ENCODE results near the gene KCNMA1.

DNA sequence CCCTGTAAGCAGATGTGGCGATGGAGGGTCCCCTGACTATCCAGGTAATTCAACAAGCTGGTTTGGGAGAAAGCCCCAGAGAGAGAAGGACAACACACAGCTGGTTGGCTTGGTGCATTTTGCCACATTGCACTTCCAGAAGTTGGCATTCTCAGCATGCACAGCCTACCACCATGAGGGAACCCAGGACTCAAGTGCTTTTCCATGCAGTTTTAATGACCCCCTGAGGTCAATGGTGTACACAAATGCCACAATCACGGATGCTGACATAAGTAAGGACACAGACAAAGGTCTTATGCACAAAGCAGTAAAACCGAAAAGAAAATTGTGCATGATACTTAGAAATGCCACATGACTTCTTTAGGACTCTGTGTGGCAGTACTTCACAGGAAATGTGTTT is 645.1 kb downstream of the KCNMA1 start:
- TF ChIP-seq, protein P1, sequence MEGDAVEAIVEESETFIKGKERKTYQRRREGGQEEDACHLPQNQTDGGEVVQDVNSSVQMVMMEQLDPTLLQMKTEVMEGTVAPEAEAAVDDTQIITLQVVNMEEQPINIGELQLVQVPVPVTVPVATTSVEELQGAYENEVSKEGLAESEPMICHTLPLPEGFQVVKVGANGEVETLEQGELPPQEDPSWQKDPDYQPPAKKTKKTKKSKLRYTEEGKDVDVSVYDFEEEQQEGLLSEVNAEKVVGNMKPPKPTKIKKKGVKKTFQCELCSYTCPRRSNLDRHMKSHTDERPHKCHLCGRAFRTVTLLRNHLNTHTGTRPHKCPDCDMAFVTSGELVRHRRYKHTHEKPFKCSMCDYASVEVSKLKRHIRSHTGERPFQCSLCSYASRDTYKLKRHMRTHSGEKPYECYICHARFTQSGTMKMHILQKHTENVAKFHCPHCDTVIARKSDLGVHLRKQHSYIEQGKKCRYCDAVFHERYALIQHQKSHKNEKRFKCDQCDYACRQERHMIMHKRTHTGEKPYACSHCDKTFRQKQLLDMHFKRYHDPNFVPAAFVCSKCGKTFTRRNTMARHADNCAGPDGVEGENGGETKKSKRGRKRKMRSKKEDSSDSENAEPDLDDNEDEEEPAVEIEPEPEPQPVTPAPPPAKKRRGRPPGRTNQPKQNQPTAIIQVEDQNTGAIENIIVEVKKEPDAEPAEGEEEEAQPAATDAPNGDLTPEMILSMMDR (IDR thresholded peaks at IDR 0.05; ENCODE audit: poor library complexity, severe bottlenecking): no peak
- TF ChIP-seq POLR2AphosphoS5 (IDR thresholded peaks at IDR 0.05): no peak
- TF ChIP-seq EZH2 (IDR thresholded peaks at IDR 0.05; ENCODE audit: borderline replicate concordance, insufficient read depth, low read length, poor library complexity, severe bottlenecking): no peak
- TF ChIP-seq EP300 (conservative IDR thresholded peaks at IDR 0.05; ENCODE audit: poor library complexity, severe bottlenecking): no peak
- TF ChIP-seq, protein P2, sequence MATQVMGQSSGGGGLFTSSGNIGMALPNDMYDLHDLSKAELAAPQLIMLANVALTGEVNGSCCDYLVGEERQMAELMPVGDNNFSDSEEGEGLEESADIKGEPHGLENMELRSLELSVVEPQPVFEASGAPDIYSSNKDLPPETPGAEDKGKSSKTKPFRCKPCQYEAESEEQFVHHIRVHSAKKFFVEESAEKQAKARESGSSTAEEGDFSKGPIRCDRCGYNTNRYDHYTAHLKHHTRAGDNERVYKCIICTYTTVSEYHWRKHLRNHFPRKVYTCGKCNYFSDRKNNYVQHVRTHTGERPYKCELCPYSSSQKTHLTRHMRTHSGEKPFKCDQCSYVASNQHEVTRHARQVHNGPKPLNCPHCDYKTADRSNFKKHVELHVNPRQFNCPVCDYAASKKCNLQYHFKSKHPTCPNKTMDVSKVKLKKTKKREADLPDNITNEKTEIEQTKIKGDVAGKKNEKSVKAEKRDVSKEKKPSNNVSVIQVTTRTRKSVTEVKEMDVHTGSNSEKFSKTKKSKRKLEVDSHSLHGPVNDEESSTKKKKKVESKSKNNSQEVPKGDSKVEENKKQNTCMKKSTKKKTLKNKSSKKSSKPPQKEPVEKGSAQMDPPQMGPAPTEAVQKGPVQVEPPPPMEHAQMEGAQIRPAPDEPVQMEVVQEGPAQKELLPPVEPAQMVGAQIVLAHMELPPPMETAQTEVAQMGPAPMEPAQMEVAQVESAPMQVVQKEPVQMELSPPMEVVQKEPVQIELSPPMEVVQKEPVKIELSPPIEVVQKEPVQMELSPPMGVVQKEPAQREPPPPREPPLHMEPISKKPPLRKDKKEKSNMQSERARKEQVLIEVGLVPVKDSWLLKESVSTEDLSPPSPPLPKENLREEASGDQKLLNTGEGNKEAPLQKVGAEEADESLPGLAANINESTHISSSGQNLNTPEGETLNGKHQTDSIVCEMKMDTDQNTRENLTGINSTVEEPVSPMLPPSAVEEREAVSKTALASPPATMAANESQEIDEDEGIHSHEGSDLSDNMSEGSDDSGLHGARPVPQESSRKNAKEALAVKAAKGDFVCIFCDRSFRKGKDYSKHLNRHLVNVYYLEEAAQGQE (IDR thresholded peaks at IDR 0.05; ENCODE audit: borderline replicate concordance): no peak
- no peak for TF ChIP-seq TAF1 (IDR thresholded peaks at IDR 0.05; ENCODE audit: low read depth)
- TF ChIP-seq MXI1 (conservative IDR thresholded peaks at IDR 0.05; ENCODE audit: poor library complexity, severe bottlenecking): no peak

All from neural cell (in vitro differentiated cells).